HL-60/S4 (cell line): ENCODE measurements around the gene HAX1.
"Not testable (repeated sequence)": the region's sequence is repeated elsewhere in the genome, so short reads cannot be mapped to it uniquely, and the experiment has no call there.

Experiments
- in situ Hi-C: fragments of 300-500 bp; cut with MboI; formaldehyde crosslinking; loops from 2 replicates; pipeline ENCODE4 v1.14.3; 2022; ENCODE audit warnings: low sequenced_read_pairs

HAX1 gene

GRCh38 chr1:154276797-154277196, 4.4 kb downstream of the HAX1 start:
- in situ Hi-C loops: no loop called here

GRCh38 chr1:154287591-154287990, 15.2 kb downstream of the HAX1 start:
- in situ Hi-C loops: not testable (repeated sequence)

GRCh38 chr1:154288661-154289060, 16.2 kb downstream of the HAX1 start:
- in situ Hi-C loops: no loop called here

- in situ Hi-C loops: no loop called here
Observed at GRCh38 chr1:154290921-154291320, 18.5 kb downstream of the HAX1 start.

GRCh38 chr1:154295408-154296235, 23.2 kb downstream of the HAX1 start:
- in situ Hi-C loops: no loop called here

- in situ Hi-C loops: no loop called here
Observed at GRCh38 chr1:154301582-154301981, 29.2 kb downstream of the HAX1 start.

GRCh38 chr1:154304664-154305337, 32.4 kb downstream of the HAX1 start:
- in situ Hi-C loops: no loop called here

GRCh38 chr1:154306151-154306550, 33.7 kb downstream of the HAX1 start:
- in situ Hi-C loops: no loop called here

GRCh38 chr1:154307670-154308270, 35.3 kb downstream of the HAX1 start:
- in situ Hi-C loops: not testable (repeated sequence)

- in situ Hi-C loops: not testable (repeated sequence)
Observed at GRCh38 chr1:154309136-154309535, 36.7 kb downstream of the HAX1 start.

- in situ Hi-C loops: not testable (repeated sequence)
Observed at GRCh38 chr1:154312229-154313065, 40.0 kb downstream of the HAX1 start.

GRCh38 chr1:154313066-154313356, 40.6 kb downstream of the HAX1 start:
- in situ Hi-C loops: no loop called here

GRCh38 chr1:154314226-154314625, 41.8 kb downstream of the HAX1 start:
- in situ Hi-C loops: not testable (repeated sequence)

- in situ Hi-C loops: no loop called here
Observed at GRCh38 chr1:154316704-154317103, 44.3 kb downstream of the HAX1 start.

- in situ Hi-C loops: no loop called here
Observed at GRCh38 chr1:154318386-154318785, 46.0 kb downstream of the HAX1 start.

GRCh38 chr1:154320882-154321608, 48.6 kb downstream of the HAX1 start, which contains the start of gene AQP10:
Gene AQP10, plus strand, starts transcription at chr1:154321093. Its CDS starts 63 bp downstream, at chr1:154321156.
- in situ Hi-C loops: no loop called here

GRCh38 chr1:154321609-154321934, 49.1 kb downstream of the HAX1 start:
- in situ Hi-C loops: not testable (repeated sequence)

GRCh38 chr1:154323493-154323892, 51.1 kb downstream of the HAX1 start:
- in situ Hi-C loops: no loop called here

GRCh38 chr1:154324241-154324640, 51.8 kb downstream of the HAX1 start:
- in situ Hi-C loops: no loop called here
